Gastrocnemius medialis (tissue), 4 donors: ENCODE results near the gene REXO1. TPM values are rescaled to one million over a fixed set of nuclear protein-coding genes. Genes with fewer than 3 reads are reported as not detected.

Experiments used
- ATAC-seq, 2 donors: fragments of 150-250 bp; one replicate each; pipeline ENCODE4 v1.9.1; 2016
- DNase-seq, 2 donors: peaks; one replicate each; pipeline ENCODE4 v3.0.0-alpha.2; 2019
- H3K27ac ChIP-seq, 4 donors: fragments of 200-600 bp; sonication (generic); 1 replicate in 1 of 4; 2 replicates in 3 of 4; pipeline ENCODE4 v1.5.1; 2016 to 2018; ENCODE audit warnings: mild to moderate bottlenecking in 2 of 4, moderate library complexity in 1 of 4
- H3K27me3 ChIP-seq, 3 donors: fragments of 200-600 bp; sonication (generic) in 2 of 3; 1 replicate in 1 of 3; 2 replicates in 2 of 3; pipeline versions ENCODE4 v1.5.1 to v1.6.0; 2016 to 2019; ENCODE audit warnings: mild to moderate bottlenecking in 1 of 3, moderate library complexity in 1 of 3
- H3K36me3 ChIP-seq, 2 donors: fragments of 200-600 bp; sonication (generic) in 1 of 2; one replicate each; pipeline ENCODE4 v1.5.1; 2017 to 2018
- H3K4me1 ChIP-seq, 2 donors: fragments of 200-600 bp; sonication (generic) in 1 of 2; one replicate each; pipeline ENCODE4 v1.5.1; 2016 to 2017; ENCODE audit warnings: mild to moderate bottlenecking in 2 of 2
- H3K4me3 ChIP-seq, 4 donors: fragments of 200-600 bp; sonication (generic) in 3 of 4; 1 replicate in 1 of 4; 2 replicates in 3 of 4; pipeline ENCODE4 v1.5.1; 2016 to 2019; ENCODE audit warnings: mild to moderate bottlenecking in 2 of 4
- H3K9me3 ChIP-seq, 3 donors: fragments of 200-600 bp; sonication (generic) in 2 of 3; 1 replicate in 1 of 3; 2 replicates in 2 of 3; pipeline ENCODE4 v1.5.1; 2016 to 2019
- CTCF ChIP-seq, 5 experiments: fragments of 450-650 bp in 3 of 5; fragments of 200-600 bp in 2 of 5; sonication (generic) in 2 of 5; IDR thresholded peaks in 4 of 5; conservative IDR thresholded peaks in 1 of 5; 1 replicate in 4 of 5; 2 replicates in 1 of 5; pipeline ENCODE4 v1.5.1; 2016 to 2019; ENCODE audit warnings: antibody characterized with exemption in 5 of 5, mild to moderate bottlenecking in 3 of 5, moderate library complexity in 3 of 5
- POLR2A ChIP-seq, 2 donors: fragments of 450-650 bp; IDR thresholded peaks; one replicate each; pipeline ENCODE4 v1.6.1; 2017; ENCODE audit warnings: antibody characterized with exemption in 2 of 2, mild to moderate bottlenecking in 2 of 2, moderate library complexity in 2 of 2
- in situ Hi-C, 4 donors: fragments of 200-750 bp; cut with MboI; loops; one replicate each; pipeline versions ENCODE4 v1.15.0 to v1.8.0; 2017; ENCODE audit warnings: low sequenced_read_pairs in 4 of 4
- intact Hi-C: fragments of 100-400 bp; cut with DNase I; formaldehyde crosslinking; loops from one replicate; pipeline ENCODE4 v1.15.1; 2023; ENCODE audit warnings: low total_unique reads
- total RNA-seq, 4 donors: library from RNA; depleted of rRNA; stranded (reverse); fragments of >200 nt; gene quantifications; one replicate each; pipeline versions ENCODE4 v1.1.0 to v1.2.3, GENCODE V29; 2016

REXO1 gene
- total RNA-seq, 4 donors from 2014 or later, result 10.8 to 28.5 (median 20.5) TPM

GRCh38 chr19:1827566-1828278 lies 20.6 kb downstream of the REXO1 start:
- no peak overlapping the region for H3K27ac ChIP-seq
- ATAC-seq, result no peak
- peaks cover 0 to 38% of the 10 kb centered on the region in 2 donors for H3K36me3 ChIP-seq
- no peak for DNase-seq
- no peaks in the 10 kb centered on the region for H3K27me3 ChIP-seq
- intact Hi-C loops, result no loop called here
- TF ChIP-seq CTCF (IDR thresholded peaks at IDR 0.05 in 4 of 5, conservative IDR thresholded peaks at IDR 0.05 in 1 of 5) (no peak), POLR2A (IDR thresholded peaks at IDR 0.05) (no peak)
- H3K4me3 ChIP-seq, result no peak overlapping the region
- in situ Hi-C loops, result no loop called here
- no peaks in the 10 kb centered on the region for H3K9me3 ChIP-seq
- peaks cover 0 to 9% of the 10 kb centered on the region in 2 donors for H3K4me1 ChIP-seq

- Histone ChIP-seq H3K27ac (no peak overlapping the region), H3K4me1 (peaks cover 0 to 9% of the 10 kb centered on the region in 2 donors), H3K36me3 (peaks cover 0 to 40% of the 10 kb centered on the region in 2 donors), H3K9me3 (no peaks in the 10 kb centered on the region), H3K27me3 (no peaks in the 10 kb centered on the region), H3K4me3 (no peak overlapping the region)
- TF ChIP-seq CTCF (IDR thresholded peaks at IDR 0.05 in 4 of 5, conservative IDR thresholded peaks at IDR 0.05 in 1 of 5) (no peak), POLR2A (IDR thresholded peaks at IDR 0.05) (no peak)
- no peak for DNase-seq
- ATAC-seq, result no peak
- intact Hi-C loops (no loop called here), in situ Hi-C loops (no loop called here)
Observed at GRCh38 chr19:1826557-1827521, 21.4 kb downstream of the REXO1 start.

GRCh38 chr19:1825909-1826556 lies 22.2 kb downstream of the REXO1 start:
- Histone ChIP-seq H3K4me3 (no peak overlapping the region), H3K4me1 (peaks cover 0 to 9% of the 10 kb centered on the region in 2 donors), H3K27ac (no peak overlapping the region), H3K27me3 (no peaks in the 10 kb centered on the region), H3K36me3 (peaks cover 0 to 49% of the 10 kb centered on the region in 2 donors), H3K9me3 (no peaks in the 10 kb centered on the region)
- intact Hi-C loops, result no loop called here
- peak; percentile 81 to 87 for ATAC-seq
- in situ Hi-C loops, result no loop called here
- peak in 1 of 2 donors; percentile 53 for DNase-seq
- TF ChIP-seq CTCF (IDR thresholded peaks at IDR 0.05 in 4 of 5, conservative IDR thresholded peaks at IDR 0.05 in 1 of 5) (peak; percentile 77 to 92 (median 82)), POLR2A (IDR thresholded peaks at IDR 0.05) (no peak)

- no peaks in the 10 kb centered on the region for H3K9me3 ChIP-seq
- in situ Hi-C loops (no loop called here), intact Hi-C loops (no loop called here)
- H3K4me1 ChIP-seq, result peaks cover 0 to 9% of the 10 kb centered on the region in 2 donors
- H3K36me3 ChIP-seq, result peaks cover 0 to 64% of the 10 kb centered on the region in 2 donors
- ATAC-seq (no peak), DNase-seq (no peak)
- H3K27me3 ChIP-seq, result no peaks in the 10 kb centered on the region
- TF ChIP-seq POLR2A (IDR thresholded peaks at IDR 0.05) (no peak), CTCF (IDR thresholded peaks at IDR 0.05 in 4 of 5, conservative IDR thresholded peaks at IDR 0.05 in 1 of 5) (no peak)
- H3K27ac ChIP-seq, result no peak overlapping the region
- no peak overlapping the region for H3K4me3 ChIP-seq
Observed at GRCh38 chr19:1824252-1824622, 24.0 kb downstream of the REXO1 start.
